ENCODE data around the gene CERS6. TPM values are rescaled to one million over a fixed set of nuclear protein-coding genes. Genes with fewer than 3 reads are reported as not detected.
"Not testable (repeated sequence)": the region's sequence is repeated elsewhere in the genome, so short reads cannot be mapped to it uniquely, and the experiment has no call there.

CERS6 gene
- total RNA-seq, 4 donors from 2014 or later: 53.7 to 78.3 (median 63.8) TPM

DNA sequence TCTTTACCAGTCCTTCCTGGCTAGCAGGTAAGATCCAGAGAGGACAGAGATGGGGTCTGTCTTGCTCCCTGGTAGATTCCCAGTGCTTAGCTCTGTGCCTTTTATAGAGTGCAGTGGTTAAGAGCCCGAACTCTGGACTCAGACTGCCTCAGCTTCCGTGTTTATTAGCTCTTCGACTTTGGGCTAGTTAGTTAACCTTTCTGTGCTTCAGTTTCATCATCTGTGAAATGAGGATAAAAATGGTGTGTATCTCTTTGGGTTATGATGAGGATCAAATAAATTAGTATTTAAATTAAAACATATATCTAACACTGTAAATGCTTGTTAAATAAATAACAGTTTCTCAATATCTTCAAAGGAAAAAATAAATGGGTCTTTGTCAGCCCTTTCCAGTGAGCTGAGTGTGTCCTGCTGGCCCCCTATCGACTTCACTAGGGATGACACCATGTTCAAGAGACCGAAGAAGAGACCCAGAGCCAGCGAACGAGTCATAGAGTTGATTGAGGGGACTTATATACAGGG lies 38.2 kb downstream of the CERS6 start:
- TF ChIP-seq POLR2A (IDR thresholded peaks at IDR 0.05): no peak
- no peak for TF ChIP-seq CTCF (IDR thresholded peaks at IDR 0.05)
- 88 to 91% methylated on average over 7 of the region's 7 CpGs for WGBS, 2 donors
- intact Hi-C loops (cut with DNase I; ENCODE audit: low total_unique reads): no loop called here
- no peak overlapping the region for H3K4me3 ChIP-seq (ENCODE audit: low read depth, poor library complexity, severe bottlenecking)
- DNase-seq (ENCODE audit: low spot score in 2 of 2): no peak

DNA sequence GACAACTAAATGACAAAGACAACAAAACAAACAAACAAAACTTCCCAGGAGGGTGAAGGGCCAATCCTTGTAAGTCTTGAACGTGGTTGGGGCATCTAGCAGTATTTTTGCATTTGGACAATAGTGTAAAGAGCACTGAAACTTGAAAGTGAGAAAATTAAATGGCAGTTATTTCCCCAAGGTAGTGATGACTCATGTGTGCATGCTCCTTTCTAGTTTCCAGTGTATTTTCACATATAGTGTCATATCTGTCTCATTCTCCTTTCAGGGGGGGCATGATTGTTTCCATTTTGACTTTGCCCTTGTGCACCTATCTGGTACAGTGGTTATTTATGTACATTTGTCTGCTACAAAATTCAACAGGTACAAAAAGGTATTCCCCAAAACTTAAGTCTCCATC lies 39.5 kb downstream of the CERS6 start:
- WGBS, 2 donors: 79 to 94% methylated on average over 1 of the region's 1 CpG
- TF ChIP-seq POLR2A (IDR thresholded peaks at IDR 0.05): no peak

GRCh38 chr2:168496906-168497305 lies 40.8 kb downstream of the CERS6 start:
- no peak overlapping the region for H3K4me3 ChIP-seq (ENCODE audit: low read depth, poor library complexity, severe bottlenecking)
- intact Hi-C loops (cut with DNase I; ENCODE audit: low total_unique reads): no loop called here
- no peak for TF ChIP-seq CTCF (IDR thresholded peaks at IDR 0.05)
- WGBS, 2 donors: 90 to 92% methylated on average over 2 of the region's 2 CpGs
- no peak for DNase-seq (ENCODE audit: low spot score in 2 of 2)

More for the DNA sequence above, 39.5 kb downstream of the CERS6 start:
- H3K4me3 ChIP-seq (ENCODE audit: low read depth, poor library complexity, severe bottlenecking): no peak overlapping the region
- intact Hi-C loops (cut with DNase I; ENCODE audit: low total_unique reads): no loop called here
- DNase-seq (ENCODE audit: low spot score in 2 of 2): no peak

GRCh38 chr2:168499500-168499899 lies 43.4 kb downstream of the CERS6 start:
- no peak for DNase-seq (ENCODE audit: low spot score in 2 of 2)
- intact Hi-C loops (cut with DNase I; ENCODE audit: low total_unique reads): no loop called here
- no peak overlapping the region for H3K4me3 ChIP-seq (ENCODE audit: low read depth, poor library complexity, severe bottlenecking)
- TF ChIP-seq CTCF (IDR thresholded peaks at IDR 0.05) (no peak), POLR2A (IDR thresholded peaks at IDR 0.05) (no peak)
- WGBS, 2 donors: 58% methylated on average over 4 of the region's 4 CpGs

DNA sequence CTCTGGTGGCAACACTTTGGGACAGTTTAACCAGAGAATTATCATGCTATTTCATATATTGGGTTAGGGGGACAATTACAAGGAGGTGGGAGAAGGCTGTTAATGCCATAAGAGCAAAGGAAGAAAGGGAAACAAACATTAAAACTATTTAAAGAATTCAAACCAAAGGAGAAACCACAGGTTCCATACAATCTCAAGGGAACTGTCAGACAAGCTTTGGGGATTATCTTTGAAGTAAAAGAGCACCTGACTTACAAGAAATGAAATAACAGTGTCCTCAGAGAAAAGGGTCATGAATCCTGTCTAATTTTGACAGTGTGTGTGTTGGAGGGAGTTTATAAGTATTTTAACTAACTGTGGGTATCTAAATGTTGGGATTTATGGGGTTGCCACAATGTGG lies 44.4 kb downstream of the CERS6 start:
- intact Hi-C loops (cut with DNase I; ENCODE audit: low total_unique reads): no loop called here
- no peak for TF ChIP-seq CTCF (IDR thresholded peaks at IDR 0.05)
- no peak for TF ChIP-seq POLR2A (IDR thresholded peaks at IDR 0.05)
- DNase-seq (ENCODE audit: low spot score in 2 of 2): no peak

DNA sequence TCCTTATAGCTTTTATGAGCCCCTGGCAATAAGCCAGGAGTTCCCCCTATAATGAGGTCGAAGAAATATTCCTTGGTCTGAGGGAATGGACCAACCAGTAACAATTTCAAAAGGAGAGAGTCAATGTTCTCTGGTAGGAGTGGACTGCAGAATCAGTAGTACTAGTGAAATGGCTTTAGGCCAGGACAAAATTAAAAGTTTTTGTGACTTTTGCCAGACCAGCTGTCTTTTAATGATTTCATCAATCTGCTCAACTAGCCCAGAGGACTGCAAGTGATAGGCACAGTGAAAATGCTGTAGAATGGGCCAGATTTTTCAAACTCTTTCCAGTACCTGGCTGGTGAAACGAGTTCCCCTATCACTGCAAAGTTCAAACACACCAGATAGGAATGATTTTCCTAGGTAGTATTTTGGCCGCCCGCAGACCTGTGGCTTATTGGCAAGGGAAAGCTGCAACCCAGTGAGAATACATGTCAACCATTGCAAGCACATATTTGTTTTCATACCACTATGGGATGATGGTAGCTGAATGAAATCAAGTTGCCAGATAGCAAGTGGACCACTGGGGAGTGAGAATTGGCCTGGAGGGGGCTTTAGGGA lies 45.5 kb downstream of the CERS6 start:
- no peak for DNase-seq (ENCODE audit: low spot score in 2 of 2)
- no peak for TF ChIP-seq POLR2A (IDR thresholded peaks at IDR 0.05)
- TF ChIP-seq CTCF (IDR thresholded peaks at IDR 0.05): no peak
- 86 to 88% methylated on average over 4 of the region's 4 CpGs for WGBS, 2 donors
- no peak overlapping the region for H3K4me3 ChIP-seq (ENCODE audit: low read depth, poor library complexity, severe bottlenecking)
- intact Hi-C loops (cut with DNase I; ENCODE audit: low total_unique reads): no loop called here

More for the DNA sequence above, 44.4 kb downstream of the CERS6 start:
- no peak overlapping the region for H3K4me3 ChIP-seq (ENCODE audit: low read depth, poor library complexity, severe bottlenecking)

- H3K4me3 ChIP-seq (ENCODE audit: low read depth, poor library complexity, severe bottlenecking); intact Hi-C loops (cut with DNase I; ENCODE audit: low total_unique reads): not testable (repeated sequence)
- 98% methylated on average over 2 of the region's 2 CpGs for WGBS, 2 donors
Measured at GRCh38 chr2:168502852-168503251, 46.8 kb downstream of the CERS6 start.

More at GRCh38 chr2:168502852-168503251, 46.8 kb downstream of the CERS6 start:
- not testable (repeated sequence) for DNase-seq (ENCODE audit: low spot score in 2 of 2)
